AML-193 (cell line): ENCODE measurements around the gene CKS2.
A peak's percentile ranks its signal among the peaks of the same experiment; 100 is the strongest.
"Not testable (repeated sequence)": the region's sequence is repeated elsewhere in the genome, so short reads cannot be mapped to it uniquely, and the experiment has no call there.

Experiments
- DNase-seq, 2 experiments: peaks; one replicate each; lab custom pipeline; 2025; lab: John Stamatoyannopoulos, UW

The CKS2 gene

DNA sequence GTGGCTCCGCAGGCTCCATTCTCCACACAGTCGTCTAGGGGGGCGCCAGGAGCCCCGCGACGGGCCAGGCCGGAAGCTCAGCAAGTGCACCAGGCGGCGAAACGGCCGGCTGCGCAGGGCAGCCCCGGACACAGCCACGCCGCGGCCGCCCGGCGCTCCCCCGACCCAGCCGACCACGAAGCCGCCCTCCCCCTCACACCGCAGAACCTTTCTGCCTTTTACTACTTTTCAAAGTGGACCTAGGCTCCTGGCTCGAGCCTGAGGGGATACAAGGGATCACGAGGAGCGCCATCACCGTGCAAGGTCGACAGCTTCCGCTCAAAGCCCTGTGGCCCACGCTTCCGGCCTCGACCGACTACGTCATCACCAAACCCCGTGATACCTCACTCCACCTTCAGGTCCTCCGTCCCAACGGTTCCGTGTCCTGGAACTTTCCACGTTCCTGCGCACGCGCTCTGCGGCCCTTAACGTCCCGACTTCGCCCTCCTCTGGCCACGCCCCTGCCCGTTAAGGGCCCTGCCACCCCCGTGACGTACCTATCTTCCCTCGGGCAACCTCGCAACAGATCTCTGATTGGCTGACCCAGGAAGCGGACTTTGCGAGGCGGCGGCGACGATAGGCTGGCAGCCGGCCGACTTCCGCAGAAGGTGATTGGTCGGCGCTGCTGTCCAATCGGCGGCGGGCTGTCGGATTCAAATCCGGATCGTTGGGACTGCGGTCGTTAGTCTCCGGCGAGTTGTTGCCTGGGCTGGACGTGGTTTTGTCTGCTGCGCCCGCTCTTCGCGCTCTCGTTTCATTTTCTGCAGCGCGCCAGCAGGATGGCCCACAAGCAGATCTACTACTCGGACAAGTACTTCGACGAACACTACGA lies at the start of gene CKS2:
CKS2 (plus strand) TSS at position 721 of the 871 bp plus-strand sequence; CDS start at position 819, 98 bp downstream.
- peak; percentile 99 for DNase-seq

DNA sequence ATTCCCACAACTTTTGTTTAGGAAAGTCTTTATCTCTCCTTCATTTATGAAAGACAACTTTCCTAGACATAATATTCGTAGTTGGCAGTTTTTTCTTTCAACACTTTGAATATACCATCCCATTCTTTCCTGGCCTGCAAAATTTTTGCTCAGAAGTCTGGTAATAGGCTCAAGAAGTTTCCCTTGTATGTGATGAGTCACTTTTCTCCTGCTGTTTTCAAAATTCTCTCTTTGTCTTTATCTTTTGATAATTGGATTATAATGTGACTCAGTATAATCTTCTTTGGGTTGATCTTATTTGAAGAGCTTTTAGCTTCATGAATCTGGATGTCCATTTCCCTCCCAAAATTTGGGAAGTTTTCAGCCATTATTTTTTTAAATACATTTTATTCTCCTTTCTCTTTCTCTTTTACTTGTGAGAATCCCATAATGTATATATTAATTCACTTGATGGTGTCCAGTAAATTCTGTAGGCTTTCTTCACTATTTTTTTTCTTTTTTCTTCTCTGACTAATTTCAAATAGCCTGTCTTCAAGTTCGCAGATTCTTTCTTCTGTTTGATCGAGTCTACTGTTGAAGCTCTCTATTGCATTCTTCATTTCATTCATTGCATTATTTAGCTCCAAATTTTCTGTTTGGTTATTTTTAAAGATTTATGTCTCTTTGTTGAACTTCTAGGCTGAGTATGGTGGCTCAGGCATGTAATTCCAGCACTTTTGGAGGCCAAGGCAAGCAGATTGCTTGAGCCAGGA lies 37.3 kb upstream of the CKS2 start:
- DNase-seq = no peak

DNA sequence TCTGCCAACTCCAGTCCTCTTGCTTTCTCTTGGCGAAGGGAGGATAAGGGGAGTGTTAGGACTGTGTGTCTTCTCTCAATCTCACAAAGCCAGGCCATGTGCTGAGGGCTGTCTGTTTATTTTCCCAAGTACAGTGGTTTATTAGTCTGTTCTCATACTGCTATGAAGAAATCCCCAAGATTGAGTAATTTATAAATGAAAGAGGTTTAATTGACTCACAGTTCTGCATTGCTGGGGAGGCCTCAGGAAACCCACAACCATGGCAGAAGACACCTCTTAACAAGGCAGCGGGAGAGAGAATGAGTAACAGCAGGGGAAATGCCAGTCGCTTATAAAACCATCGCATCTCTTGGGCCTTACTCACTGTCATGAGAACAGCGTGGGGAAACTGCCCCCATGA lies 36.2 kb upstream of the CKS2 start:
- DNase-seq = no peak

DNA sequence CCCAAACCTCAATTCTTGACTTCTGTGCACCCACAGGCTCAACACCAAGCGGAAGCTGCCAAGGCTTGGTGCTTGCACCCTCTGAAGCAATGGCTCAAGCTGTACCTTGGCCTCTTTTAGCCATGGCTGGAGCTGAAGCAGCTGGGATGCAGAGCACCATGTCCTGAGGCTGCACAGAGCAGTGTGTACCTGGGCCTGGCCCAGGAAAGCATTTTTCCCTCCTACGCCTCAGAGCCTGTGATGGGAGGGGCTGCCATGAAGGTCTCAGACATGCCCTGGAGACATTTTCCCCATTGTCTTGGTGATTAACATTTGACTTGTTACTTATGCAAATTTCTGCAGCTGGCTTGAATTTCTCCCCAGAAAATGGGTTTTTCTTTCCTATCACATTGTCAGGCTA lies 35.0 kb upstream of the CKS2 start:
- DNase-seq = not testable (repeated sequence)

DNA sequence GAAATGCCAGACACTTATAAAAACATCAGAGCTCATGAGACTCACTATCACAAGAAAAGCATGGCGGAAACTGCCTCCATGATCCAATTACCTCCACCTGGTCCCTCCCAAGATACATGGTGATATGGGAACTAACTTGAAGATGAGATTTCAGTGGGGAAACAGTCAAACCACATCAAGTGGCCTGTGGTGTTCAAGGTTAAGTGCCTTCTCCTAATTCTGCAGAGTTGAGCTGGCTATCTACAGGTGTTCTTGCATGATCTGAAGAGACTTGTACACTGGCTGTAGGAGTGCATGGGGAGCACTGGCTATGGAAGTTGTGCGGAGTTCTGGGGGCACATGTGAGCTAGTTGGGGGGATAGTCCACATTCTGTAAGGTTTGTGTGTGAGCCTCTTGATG lies 34.0 kb upstream of the CKS2 start:
- no peak for DNase-seq

DNA sequence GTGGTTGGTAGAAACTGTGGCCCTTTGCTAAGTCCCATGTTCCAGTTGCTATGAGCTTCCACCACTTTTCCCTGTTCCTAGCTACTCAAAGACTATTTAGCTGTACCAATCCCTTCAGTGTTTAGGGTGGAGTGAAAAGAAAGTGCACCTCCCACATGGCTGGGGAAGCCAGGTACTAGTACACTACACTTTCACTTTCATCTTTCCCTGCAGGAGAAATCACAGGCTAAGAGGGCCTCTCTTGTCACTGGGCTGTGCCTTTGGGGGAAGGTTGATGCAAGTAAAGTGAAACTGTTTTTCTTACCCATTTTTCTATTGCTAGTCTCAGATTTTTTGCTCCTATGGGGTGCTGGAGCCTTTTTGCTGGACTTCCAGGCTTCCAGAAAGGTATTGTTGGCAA lies 33.5 kb upstream of the CKS2 start:
- no peak for DNase-seq

DNA sequence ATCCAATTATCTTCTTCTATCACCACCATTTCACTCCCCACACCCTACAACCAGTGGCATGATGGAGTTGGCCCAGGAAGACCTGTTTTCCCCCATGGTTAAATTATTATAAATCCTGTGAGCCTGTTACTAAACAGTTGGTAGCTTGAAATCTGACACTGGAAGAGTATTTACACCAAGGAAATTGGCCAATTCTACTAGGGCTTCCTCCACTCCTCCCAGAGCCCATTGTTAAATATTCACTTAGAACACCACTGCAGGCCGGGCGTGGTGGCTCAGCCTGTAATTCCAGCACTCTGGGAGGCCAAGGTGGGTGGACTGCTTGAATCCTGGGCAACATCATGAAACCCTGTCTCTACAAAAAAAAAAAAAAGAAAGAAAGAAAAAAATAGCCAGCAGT lies 32.4 kb upstream of the CKS2 start:
- no peak for DNase-seq

DNA sequence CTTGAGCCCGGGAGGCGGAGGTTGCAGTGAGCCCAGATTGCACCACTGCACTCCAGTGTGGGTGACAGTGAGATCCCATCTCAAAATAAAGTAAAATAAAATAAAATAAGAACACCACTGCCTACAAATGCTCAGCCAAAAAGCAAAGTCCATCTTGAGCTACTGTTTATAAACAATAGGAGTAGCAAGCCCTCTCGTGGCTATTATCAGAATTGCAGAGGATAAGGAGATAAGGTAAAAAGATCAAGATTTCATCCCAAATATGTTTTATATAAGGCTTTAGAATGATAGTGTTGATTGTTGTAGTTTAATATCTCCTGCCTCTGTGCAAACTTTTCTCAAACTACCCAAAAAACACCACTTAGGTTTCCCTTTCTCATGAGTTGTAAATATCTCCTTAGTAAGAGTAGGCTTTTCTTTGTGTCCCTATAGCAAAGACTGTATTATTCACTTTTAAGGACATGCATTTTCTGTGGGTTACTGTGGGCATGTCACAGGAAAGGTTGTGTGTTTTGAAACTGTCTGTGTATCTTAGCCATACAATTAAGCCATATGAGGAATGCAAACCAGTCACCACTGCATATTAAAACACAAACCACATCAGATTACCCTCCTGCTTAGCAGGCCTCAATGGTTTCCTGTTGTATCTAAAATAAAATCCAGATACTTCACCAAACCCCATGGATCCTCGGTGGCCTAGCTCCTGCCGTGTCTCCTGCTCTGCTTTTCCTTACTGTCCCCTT lies 31.8 kb upstream of the CKS2 start:
- DNase-seq = peak; percentile 40 to 50

DNA sequence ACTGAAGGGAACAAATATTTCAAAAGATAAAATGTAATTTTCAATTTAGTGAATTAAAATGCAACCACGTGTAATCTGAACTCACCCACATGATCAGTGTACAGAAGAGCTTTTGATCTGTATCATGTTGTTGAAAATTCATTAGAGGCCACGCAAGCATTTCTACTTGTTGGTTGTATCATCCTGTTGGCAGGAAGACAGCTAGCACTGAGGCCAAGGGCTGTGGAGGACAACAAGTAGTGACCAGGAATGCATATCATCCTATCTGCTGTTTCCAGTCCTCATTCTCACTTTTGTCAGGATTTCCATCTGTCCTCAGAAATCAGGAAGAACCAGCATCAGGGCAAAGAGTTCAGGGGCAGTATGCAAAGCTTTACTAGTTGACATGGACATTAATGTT lies 29.9 kb upstream of the CKS2 start:
- DNase-seq = no peak

DNA sequence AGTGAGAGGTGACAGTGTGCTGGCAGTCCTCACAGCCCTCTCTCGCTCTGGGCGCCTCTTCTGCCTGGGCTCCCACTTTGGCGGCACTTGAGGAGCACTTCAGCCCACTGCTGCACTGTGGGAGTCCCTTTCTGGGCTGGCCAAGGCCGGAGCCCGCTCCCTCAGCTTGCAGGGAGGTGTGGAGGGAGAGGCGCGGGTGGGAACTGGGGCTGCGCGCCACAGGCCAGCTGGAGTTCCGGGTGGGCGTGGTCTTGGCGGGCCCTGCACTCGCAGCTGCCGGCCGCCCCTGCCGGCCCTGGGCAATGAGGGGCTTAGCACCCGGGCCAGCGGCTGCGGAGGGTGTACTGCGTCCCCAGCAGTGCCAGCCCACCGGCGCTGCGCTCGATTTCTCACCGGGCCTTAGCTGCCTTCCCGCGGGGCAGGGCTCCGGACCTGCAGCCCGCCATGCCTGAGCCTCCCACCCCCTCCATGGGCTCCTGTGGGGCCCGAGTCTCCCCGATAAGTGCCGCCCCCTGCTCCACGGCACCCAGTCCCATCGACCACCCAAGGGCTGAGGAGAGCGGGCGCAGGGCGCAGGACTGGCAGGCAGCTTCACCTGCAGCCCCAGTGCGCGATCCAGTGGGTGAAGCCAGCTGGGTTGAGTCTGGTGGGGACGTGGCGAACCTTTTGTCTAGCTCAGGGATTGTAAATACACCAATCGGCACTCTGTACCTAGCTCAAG lies 28.6 kb upstream of the CKS2 start:
- not testable (repeated sequence) for DNase-seq

DNA sequence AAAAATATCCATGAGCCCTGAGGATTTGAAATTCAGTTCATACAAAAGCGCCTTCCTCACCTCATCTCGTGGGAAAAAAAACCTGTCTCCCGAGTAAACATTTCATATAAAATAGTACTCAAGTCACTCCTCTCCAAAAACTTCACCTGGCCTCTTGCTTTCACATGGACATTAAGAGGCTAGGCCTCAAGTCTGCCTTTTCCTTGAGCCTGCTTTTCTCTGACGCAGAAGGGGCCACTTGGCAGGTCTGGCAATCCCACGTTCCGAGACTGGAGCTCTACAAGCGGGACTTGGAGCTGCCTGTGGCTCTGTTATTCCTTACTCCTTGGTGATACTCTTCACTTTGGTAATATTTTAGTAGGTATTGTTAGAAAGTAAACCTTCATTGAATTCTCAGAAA lies 26.9 kb upstream of the CKS2 start:
- DNase-seq = no peak

DNA sequence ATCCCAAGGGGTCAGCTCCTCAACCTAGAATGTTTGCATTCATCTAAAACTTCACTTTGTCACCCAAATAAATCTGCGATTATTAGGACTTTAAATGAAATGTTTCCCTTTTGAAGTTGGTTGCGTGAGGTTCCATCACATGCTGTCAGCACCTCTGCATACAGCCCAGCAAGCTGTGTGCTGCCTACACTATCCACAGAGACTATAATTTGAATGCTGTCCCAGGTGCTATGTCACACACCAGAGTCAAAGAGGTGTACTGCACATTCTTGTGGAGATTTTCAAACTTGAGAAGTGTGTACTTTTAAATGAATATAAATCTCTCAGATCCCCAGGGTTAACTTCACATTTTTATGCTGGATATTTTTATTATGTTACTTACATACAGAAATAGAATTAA lies 19.3 kb upstream of the CKS2 start:
- DNase-seq = no peak

DNA sequence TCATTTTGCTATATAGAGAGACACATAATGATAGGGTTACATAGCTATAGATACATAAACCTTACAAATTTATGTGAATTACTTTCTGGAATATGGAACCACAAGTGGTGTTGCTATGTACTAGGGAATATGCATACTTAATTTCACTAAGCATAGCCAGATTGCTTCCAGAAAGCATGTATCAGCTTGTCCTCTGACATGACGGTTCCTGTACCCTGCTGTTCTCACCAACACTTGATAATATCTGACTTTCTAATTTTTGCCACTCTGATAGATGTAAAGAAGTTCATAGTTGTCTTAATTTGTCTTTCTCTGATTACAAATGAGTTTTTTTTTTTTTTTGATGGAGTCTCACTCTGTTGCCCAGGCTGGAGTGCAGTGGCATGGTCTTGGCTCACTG lies 18.0 kb upstream of the CKS2 start:
- no peak for DNase-seq

DNA sequence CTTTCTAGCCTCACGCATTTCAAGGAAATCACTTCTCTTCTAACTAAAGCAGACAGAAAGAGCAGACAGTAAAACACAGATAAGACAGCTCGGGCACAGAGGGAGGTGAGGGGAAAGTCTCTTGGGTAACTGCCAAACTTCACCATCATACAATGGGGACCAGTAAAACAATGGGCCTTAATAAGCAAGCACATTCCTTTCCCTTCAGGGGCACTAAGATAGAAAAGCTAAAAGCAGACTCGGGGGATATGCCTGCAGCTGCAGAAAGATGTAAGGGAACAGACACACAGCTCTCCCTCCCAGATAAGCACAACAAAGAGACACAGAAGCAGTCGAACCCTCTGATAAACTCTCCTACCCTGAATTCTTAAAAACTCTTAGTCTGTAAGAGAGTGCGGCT lies 15.6 kb upstream of the CKS2 start:
- no peak for DNase-seq

DNA sequence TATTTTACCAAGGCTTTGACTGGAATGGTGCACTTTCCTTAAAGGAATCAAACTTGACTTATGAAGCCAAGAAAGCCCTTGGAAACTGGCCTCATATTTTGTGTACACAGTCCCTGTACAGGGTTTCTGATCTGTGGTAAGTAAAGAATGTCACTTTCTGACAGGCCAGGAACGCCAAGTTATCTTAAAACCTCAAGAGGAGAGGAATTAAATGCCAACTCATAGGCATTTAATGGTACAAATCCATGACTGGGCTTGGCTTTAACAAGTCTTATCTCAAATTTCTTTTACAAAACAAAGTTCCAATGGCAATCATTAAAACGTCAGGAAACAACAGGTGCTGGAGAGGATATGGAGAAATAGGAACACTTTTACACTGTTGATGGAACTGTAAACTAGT lies 9.0 kb upstream of the CKS2 start:
- DNase-seq = not testable (repeated sequence)

DNA sequence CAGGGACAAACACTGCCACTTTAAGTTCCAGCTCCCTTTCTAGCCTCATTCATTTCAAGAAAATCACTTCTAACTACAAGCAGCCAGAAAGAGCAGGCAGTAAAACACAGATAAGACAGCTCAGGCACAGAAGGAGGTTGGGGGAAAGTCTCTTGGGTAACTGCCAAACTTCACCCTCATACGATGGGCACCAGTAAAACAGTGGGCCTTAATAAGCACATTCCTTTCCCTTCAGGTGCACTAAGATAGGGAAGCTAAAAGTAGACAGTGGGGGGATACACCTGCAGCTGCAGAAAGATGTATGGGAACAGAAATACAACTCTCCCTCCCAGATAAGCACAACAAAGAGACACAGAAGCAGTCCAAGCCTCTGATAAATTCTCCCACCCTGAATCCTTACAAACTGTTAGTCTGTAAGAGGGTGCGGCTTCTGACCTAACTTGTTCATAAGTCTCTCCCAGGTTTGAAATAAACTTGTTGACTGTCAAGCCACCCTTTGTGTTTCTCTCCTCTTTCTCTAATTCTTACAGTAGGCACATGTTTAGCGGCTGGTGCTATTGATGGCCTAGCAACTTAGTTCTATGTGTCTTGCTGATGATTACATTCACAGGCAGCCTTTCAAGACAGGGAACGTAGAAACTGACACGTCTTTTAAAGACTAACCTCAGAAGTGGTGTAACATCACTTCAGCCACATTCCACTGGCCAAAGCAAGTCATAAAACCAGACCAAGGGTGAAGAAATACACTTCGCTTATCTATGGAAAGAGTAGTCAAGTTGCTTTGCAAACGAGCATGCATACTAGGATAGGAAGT lies 6.8 kb upstream of the CKS2 start:
- no peak for DNase-seq

DNA sequence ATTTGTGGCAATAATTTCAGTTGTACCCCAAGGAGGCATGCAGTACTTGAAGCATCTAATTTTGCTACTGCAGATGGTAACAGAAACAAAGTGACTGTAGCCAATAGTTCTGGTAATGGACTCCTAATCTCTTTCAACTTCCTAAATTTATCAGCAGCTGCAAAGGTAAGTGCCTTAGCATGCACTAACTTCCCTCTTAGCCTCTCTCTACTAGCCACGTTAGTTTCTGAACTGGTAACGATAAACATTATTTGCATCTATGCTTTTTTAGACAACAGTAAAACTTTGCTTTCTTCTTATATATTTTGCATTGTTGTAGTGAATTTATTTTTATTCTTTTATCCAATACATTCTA lies 6.2 kb upstream of the CKS2 start:
- no peak for DNase-seq

DNA sequence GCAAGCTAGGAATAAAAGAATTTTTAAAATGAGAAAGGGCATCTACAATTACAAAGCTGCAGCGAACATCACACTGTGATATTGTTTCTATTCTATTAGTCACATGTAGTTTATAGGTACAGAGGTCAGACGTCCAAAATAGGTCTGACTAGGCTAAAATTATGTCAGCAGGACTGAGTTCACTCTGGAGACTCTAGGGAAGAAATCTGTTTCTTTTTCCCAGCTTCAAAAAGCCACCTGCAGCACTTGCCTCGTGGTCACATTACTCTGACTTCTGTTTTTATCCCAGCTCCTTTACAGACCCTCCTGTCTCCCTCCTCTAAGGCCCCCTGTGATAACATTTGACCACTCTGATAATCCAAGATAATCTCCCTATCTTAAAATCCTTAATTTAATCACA lies 5.1 kb upstream of the CKS2 start:
- DNase-seq = no peak

DNA sequence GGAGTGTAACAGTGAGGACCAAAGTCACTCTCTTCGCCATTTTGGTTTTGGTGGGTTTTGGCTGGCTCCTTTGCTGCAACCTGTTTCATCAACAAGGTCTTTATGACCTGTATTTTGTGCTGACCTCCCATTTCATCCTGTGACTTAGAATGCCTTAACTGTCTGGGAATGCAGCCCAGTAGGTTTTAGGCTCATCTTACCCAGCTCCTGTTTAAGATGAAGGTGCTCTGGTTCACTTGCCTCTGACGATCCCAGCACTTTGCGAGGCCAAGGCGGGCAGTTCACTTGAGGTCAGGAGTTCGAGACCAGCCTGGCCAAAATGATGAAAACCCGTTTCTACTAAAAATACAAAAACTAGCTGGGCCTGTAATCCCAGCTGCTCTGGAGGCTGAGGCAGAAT lies 1.8 kb upstream of the CKS2 start:
- no peak for DNase-seq

DNA sequence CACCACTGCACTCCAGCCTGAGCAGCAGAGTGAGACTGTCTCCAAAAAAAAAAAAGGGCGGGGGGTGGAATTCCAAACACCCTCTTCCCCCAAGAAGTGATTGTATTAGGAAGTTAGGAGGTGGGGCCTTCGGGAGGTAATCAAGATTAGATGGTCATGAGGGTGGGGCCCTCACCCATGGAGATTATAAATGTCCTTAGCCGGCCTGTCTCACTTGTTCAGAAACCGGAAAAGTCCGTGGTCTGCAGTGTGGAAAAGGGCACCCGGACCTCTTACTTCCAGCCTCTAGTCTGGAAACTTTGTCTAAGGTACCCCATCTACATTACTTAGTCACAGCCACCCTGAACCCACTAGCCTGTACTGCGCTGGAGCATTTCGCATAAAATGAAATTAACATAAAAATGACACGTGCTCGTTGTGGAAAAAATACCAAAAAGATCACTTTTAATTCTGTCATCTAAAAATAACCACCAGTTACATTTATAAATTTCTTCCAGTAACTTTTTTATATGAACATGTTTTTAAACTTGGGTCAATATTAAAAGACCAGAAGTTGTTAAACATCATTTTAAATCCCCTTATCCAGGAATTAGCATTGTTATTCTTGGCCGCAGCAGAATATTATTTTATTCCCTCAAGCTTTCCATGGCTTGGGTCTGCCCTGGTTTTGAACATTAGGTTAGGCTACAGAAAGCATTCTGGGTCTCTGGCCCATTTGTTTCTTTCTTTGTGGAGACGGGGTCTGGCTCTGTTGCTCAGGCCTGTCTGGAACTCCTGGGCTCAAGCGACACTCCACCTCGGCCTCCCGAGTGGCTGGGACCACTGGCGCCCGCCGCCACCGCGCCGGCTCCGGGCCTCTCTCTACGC lies 1.2 kb upstream of the CKS2 start:
- DNase-seq = no peak
